OCI-LY7 (cell line): ENCODE measurements around the gene GRAP. TPM values are rescaled to one million over a fixed set of nuclear protein-coding genes. Genes with fewer than 3 reads are reported as not detected.
"Not testable (repeated sequence)": the region's sequence is repeated elsewhere in the genome, so short reads cannot be mapped to it uniquely, and the experiment has no call there.

Experiments
- BruUV-seq: library from RNA; stranded (reverse); fragments of 400-500 nt; replicated peaks from 2 replicates; lab custom pipeline; 2021; lab: Mats Ljungman, UMichigan
- CTCF ChIA-PET: fragments of 300-600 bp; sonication (Branson Sonifier 250); formaldehyde crosslinking; loops from one replicate; lab custom pipeline; 2022; ENCODE audit warnings: antibody characterized with exemption; ENCODE audit not compliant: unreplicated experiment; lab: Charles Lee
- POLR2A ChIA-PET: fragments of 300-600 bp; sonication (Branson Sonifier 250); formaldehyde crosslinking; loops from one replicate; lab custom pipeline; 2022; ENCODE audit warnings: antibody characterized with exemption; lab: Charles Lee
- DNase-seq: peaks from one replicate; pipeline ENCODE4 v3.0.0-alpha.2; 2015; ENCODE audit warnings: low spot score
- H2AFZ ChIP-seq: fragments of 200-600 bp; sonication (generic), shearing (Covaris generic); 2 replicates; pipeline ENCODE4 v1.6.1; 2014; ENCODE audit warnings: mild to moderate bottlenecking, antibody characterized with exemption, low read length, moderate library complexity
- H3K27ac ChIP-seq: fragments of 200-600 bp; sonication (generic); 2 replicates; pipeline ENCODE4 v1.5.1; 2014; ENCODE audit warnings: mixed run types, low read depth, mild to moderate bottlenecking, moderate library complexity, low read length, inconsistent platforms; ENCODE audit not compliant: poor library complexity, severe bottlenecking
- H3K36me3 ChIP-seq: fragments of 200-600 bp; sonication (generic); 2 replicates; pipeline ENCODE4 v1.6.1; 2014; ENCODE audit warnings: mild to moderate bottlenecking, antibody characterized with exemption, low read length, moderate library complexity, mixed read lengths; ENCODE audit not compliant: insufficient read depth
- H3K4me1 ChIP-seq: fragments of 200-600 bp; sonication (generic); 2 replicates; pipeline ENCODE4 v1.5.1; 2014; ENCODE audit warnings: mild to moderate bottlenecking, low read length; ENCODE audit not compliant: insufficient read depth, poor library complexity, severe bottlenecking
- H3K4me2 ChIP-seq: fragments of 200-600 bp; sonication (generic); 2 replicates; pipeline ENCODE4 v1.6.1; 2014; ENCODE audit warnings: mild to moderate bottlenecking, low read length
- H3K4me3 ChIP-seq: fragments of 200-600 bp; sonication (generic); 2 replicates; pipeline ENCODE4 v1.5.1; 2014; ENCODE audit warnings: mild to moderate bottlenecking, low read depth, low read length; ENCODE audit not compliant: poor library complexity, severe bottlenecking
- H3K79me2 ChIP-seq: fragments of 200-600 bp; sonication (generic); 2 replicates; pipeline ENCODE4 v1.6.1; 2016; ENCODE audit warnings: low read depth, mild to moderate bottlenecking, low read length, moderate library complexity, mixed read lengths; ENCODE audit not compliant: insufficient read depth
- H3K9me2 ChIP-seq: fragments of 200-600 bp; sonication (generic); 2 replicates; pipeline ENCODE4 v1.6.1; 2016; ENCODE audit warnings: mild to moderate bottlenecking, low read length, mixed read lengths; ENCODE audit not compliant: insufficient read depth
- H3K9me3 ChIP-seq: fragments of 200-600 bp; sonication (generic); 2 replicates; pipeline ENCODE4 v1.6.1; 2014; ENCODE audit warnings: mild to moderate bottlenecking, mixed run types, low read length, mixed read lengths
- H4K20me1 ChIP-seq: fragments of 200-600 bp; sonication (generic); 2 replicates; pipeline ENCODE4 v1.6.1; 2014; ENCODE audit warnings: mild to moderate bottlenecking, antibody characterized with exemption, low read length, moderate library complexity, mixed read lengths; ENCODE audit not compliant: insufficient read depth
- intact Hi-C: fragments of 100-400 bp; cut with micrococcal nuclease; formaldehyde crosslinking; loops from one replicate; pipeline ENCODE4 v1.10.0; 2022; ENCODE audit not compliant: unreplicated experiment
- total RNA-seq, 2 experiments: library from RNA; depleted of rRNA in 1 of 2; stranded (reverse); fragments of >200 nt in 1 of 2; shearing (Covaris generic) in 1 of 2; gene quantifications; 2 replicates each; pipeline ENCODE4 v1.2.3, GENCODE V29; 2014 to 2022

GRAP gene
- total RNA-seq, 2 experiments from 2014 or later, result 154 to 221 TPM

DNA sequence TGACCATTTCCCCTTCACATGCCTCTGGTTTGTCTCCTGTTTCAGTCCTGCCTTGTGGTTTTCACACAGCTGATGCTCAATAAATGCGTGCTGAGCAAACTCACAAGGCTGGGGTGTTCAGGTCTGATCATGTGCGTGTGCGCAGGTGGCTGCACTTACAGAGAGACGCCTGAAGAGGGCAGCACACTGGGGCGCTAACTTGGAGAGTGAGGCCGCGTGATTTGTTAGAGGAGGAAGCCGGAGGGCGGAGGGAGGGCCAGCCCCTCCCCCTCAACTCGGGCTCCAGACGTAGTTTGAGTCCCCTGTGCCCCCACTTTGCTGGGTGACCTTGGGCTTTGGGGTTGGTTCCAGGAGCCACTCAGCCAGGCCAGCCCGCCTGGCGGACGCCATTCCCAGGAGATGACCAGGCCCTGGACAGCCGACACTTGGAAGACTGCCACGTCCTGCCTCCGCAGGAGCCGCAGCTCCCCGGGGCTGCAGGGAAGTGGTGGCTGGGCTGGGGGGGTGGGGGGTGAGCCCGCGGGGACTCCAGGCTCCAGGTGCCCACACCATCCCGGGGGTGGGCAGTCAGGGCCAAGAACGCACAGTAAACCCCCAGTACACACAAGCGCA is 14.3 kb downstream of the GRAP start:
- intact Hi-C loops, H3K9me2 ChIP-seq, POLR2A ChIA-PET, BruUV-seq, H3K36me3 ChIP-seq, H3K4me2 ChIP-seq, H3K79me2 ChIP-seq, DNase-seq, H3K4me1 ChIP-seq, H4K20me1 ChIP-seq, CTCF ChIA-PET, H2AFZ ChIP-seq, H3K4me3 ChIP-seq, H3K9me3 ChIP-seq, H3K27ac ChIP-seq: not testable (repeated sequence)

- H3K9me3 ChIP-seq, DNase-seq, H3K79me2 ChIP-seq, H3K4me1 ChIP-seq, intact Hi-C loops, POLR2A ChIA-PET, H3K4me2 ChIP-seq, BruUV-seq, H4K20me1 ChIP-seq, H3K4me3 ChIP-seq, CTCF ChIA-PET, H3K36me3 ChIP-seq, H2AFZ ChIP-seq, H3K9me2 ChIP-seq, H3K27ac ChIP-seq: not testable (repeated sequence)
Measured at GRCh38 chr17:19031729-19032128, 15.0 kb downstream of the GRAP start.

- BruUV-seq, intact Hi-C loops, H3K4me3 ChIP-seq, H3K9me3 ChIP-seq, H3K9me2 ChIP-seq, H4K20me1 ChIP-seq, H3K4me1 ChIP-seq, POLR2A ChIA-PET, CTCF ChIA-PET, H3K79me2 ChIP-seq, H3K4me2 ChIP-seq, DNase-seq, H2AFZ ChIP-seq, H3K27ac ChIP-seq, H3K36me3 ChIP-seq: not testable (repeated sequence)
Measured at GRCh38 chr17:19030771-19031449, 15.8 kb downstream of the GRAP start.

DNA sequence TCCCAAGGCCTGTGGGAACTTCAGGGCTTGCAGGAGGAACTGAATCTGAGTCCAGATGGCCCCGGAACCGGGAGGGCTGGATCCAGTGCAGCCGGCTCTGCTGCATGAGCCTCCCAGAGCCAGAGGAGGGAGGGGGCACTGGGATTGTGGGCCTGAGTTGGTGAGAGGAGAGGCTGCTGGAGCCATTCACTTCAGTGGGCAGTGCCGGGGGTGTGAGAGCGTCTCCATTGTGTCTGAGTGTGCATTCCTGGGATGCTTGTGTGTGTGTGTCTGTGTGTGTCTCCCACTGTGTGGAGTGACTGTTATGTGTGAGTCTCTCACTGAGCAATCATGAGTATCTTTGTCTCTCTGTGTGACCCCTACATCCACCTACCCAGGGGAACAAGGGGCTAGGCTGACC is 17.0 kb downstream of the GRAP start:
- intact Hi-C loops, H3K4me2 ChIP-seq, DNase-seq, H2AFZ ChIP-seq, H3K36me3 ChIP-seq, H3K4me3 ChIP-seq, H4K20me1 ChIP-seq, H3K4me1 ChIP-seq, POLR2A ChIA-PET, CTCF ChIA-PET, H3K27ac ChIP-seq, H3K9me3 ChIP-seq, H3K9me2 ChIP-seq, H3K79me2 ChIP-seq, BruUV-seq: not testable (repeated sequence)

- H3K4me2 ChIP-seq, DNase-seq, H3K79me2 ChIP-seq, H3K9me2 ChIP-seq, H3K9me3 ChIP-seq, H2AFZ ChIP-seq, POLR2A ChIA-PET, H3K4me1 ChIP-seq, intact Hi-C loops, H3K27ac ChIP-seq, H4K20me1 ChIP-seq, CTCF ChIA-PET, BruUV-seq, H3K4me3 ChIP-seq: not testable (repeated sequence)
- peaks cover 13% of the 10 kb centered on the region for H3K36me3 ChIP-seq
Measured at GRCh38 chr17:19028671-19029070, 18.1 kb downstream of the GRAP start.
